SU-DHL-6 (cell line): ENCODE data around the gene CNEP1R1.

ENCODE experiments used
- H2AFZ ChIP-seq: fragments of 200-600 bp; sonication (generic); 2 replicates; pipeline ENCODE4 v1.6.1; 2014; ENCODE audit warnings: low read depth, mild to moderate bottlenecking, moderate library complexity, mixed read lengths, antibody characterized with exemption, low read length; ENCODE audit not compliant: severe bottlenecking
- H3F3A ChIP-seq: fragments of 200-600 bp; shearing (Covaris generic); 2 replicates; pipeline ENCODE4 v1.6.0; 2016; ENCODE audit warnings: antibody characterized with exemption, mild to moderate bottlenecking; ENCODE audit not compliant: insufficient read depth
- H3K27ac ChIP-seq: fragments of 200-600 bp; sonication (generic); 2 replicates; pipeline ENCODE4 v1.5.1; 2016; ENCODE audit warnings: low read depth, mild to moderate bottlenecking, low read length, moderate library complexity, mixed read lengths
- H3K27me3 ChIP-seq: fragments of 200-600 bp; sonication (generic), shearing (Covaris generic); 2 replicates; pipeline ENCODE4 v1.6.0; 2014; ENCODE audit warnings: mild to moderate bottlenecking, low read length
- H3K36me3 ChIP-seq: fragments of 200-600 bp; sonication (generic); 2 replicates; pipeline ENCODE4 v1.6.1; 2014; ENCODE audit warnings: mild to moderate bottlenecking, low read length, mixed read lengths
- H3K4me2 ChIP-seq: fragments of 300-600, 200-600 bp; shearing (Covaris generic), sonication (generic); 2 replicates; pipeline ENCODE4 v1.6.0; 2014; ENCODE audit warnings: low read length, low read depth, mild to moderate bottlenecking; ENCODE audit not compliant: poor library complexity, severe bottlenecking
- H3K4me3 ChIP-seq: fragments of 200-600 bp; sonication (generic); 2 replicates; pipeline ENCODE4 v1.5.1; 2014; ENCODE audit warnings: antibody characterized with exemption, low read length, mild to moderate bottlenecking, mixed read lengths; ENCODE audit not compliant: insufficient read depth, poor library complexity, severe bottlenecking
- H3K79me2 ChIP-seq: fragments of 200-600 bp; sonication (generic); 2 replicates; pipeline ENCODE4 v1.6.1; 2014; ENCODE audit warnings: mild to moderate bottlenecking, low read length, moderate library complexity; ENCODE audit not compliant: insufficient read depth
- H3K9ac ChIP-seq: fragments of 200-600 bp; sonication (generic); 2 replicates; pipeline ENCODE4 v1.7.0; 2014; ENCODE audit warnings: mild to moderate bottlenecking, low read length
- H3K9me2 ChIP-seq: fragments of 200-600 bp; sonication (generic); replicated peaks from 2 replicates; pipeline ENCODE4 v1.6.1; 2014; ENCODE audit warnings: low read length; ENCODE audit not compliant: insufficient read depth
- H3K9me3 ChIP-seq: fragments of 200-600 bp; sonication (generic); 2 replicates; pipeline ENCODE4 v1.6.1; 2014; ENCODE audit warnings: low read length, mixed read lengths; ENCODE audit not compliant: insufficient read depth
- H4K20me1 ChIP-seq: fragments of 200-600 bp; sonication (generic); 2 replicates; pipeline ENCODE4 v1.6.1; 2014; ENCODE audit warnings: low read depth, mild to moderate bottlenecking, antibody characterized with exemption, low read length, moderate library complexity, mixed read lengths
- EZH2phosphoT487 ChIP-seq: fragments of 200-600 bp; sonication (generic), shearing (Covaris generic); conservative IDR thresholded peaks from 2 replicates; pipeline ENCODE4 v1.6.1; 2018; ENCODE audit warnings: mild to moderate bottlenecking, antibody characterized with exemption, low read length, moderate library complexity, mixed read lengths
- TF ChIP-seq, protein P1 (sequence below): fragments of 200-600 bp; sonication (generic); IDR thresholded peaks from one replicate; pipeline ENCODE4 v1.5.1; 2017; ENCODE audit warnings: antibody characterized with exemption, mild to moderate bottlenecking, low read length, moderate library complexity; ENCODE audit not compliant: insufficient read depth, poor library complexity, severe bottlenecking

Gene CNEP1R1

GRCh38 chr16:50040018-50040417 is 15.0 kb downstream of the CNEP1R1 start:
- no peaks in the 10 kb centered on the region for H3K79me2 ChIP-seq
- no peak overlapping the region for H3K4me3 ChIP-seq
- H3F3A ChIP-seq, result 0 out of 2 replicates have a peak, but pooled peaks cover 6% of the 10 kb centered on the region
- H3K9me3 ChIP-seq, result no peaks in the 10 kb centered on the region
- H3K27ac ChIP-seq, result no peak overlapping the region
- H3K9ac ChIP-seq, result no peak overlapping the region
- H2AFZ ChIP-seq, result no peak overlapping the region
- no peaks in the 10 kb centered on the region for H4K20me1 ChIP-seq
- H3K4me2 ChIP-seq, result no peak overlapping the region
- TF ChIP-seq, protein P1, sequence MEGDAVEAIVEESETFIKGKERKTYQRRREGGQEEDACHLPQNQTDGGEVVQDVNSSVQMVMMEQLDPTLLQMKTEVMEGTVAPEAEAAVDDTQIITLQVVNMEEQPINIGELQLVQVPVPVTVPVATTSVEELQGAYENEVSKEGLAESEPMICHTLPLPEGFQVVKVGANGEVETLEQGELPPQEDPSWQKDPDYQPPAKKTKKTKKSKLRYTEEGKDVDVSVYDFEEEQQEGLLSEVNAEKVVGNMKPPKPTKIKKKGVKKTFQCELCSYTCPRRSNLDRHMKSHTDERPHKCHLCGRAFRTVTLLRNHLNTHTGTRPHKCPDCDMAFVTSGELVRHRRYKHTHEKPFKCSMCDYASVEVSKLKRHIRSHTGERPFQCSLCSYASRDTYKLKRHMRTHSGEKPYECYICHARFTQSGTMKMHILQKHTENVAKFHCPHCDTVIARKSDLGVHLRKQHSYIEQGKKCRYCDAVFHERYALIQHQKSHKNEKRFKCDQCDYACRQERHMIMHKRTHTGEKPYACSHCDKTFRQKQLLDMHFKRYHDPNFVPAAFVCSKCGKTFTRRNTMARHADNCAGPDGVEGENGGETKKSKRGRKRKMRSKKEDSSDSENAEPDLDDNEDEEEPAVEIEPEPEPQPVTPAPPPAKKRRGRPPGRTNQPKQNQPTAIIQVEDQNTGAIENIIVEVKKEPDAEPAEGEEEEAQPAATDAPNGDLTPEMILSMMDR, result no peak
- TF ChIP-seq EZH2phosphoT487, result no peak
- H3K27me3 ChIP-seq, result no peaks in the 10 kb centered on the region
- H3K36me3 ChIP-seq, result 0 out of 2 replicates have a peak, but pooled peaks cover 9% of the 10 kb centered on the region
- no peaks in the 10 kb centered on the region for H3K9me2 ChIP-seq

DNA sequence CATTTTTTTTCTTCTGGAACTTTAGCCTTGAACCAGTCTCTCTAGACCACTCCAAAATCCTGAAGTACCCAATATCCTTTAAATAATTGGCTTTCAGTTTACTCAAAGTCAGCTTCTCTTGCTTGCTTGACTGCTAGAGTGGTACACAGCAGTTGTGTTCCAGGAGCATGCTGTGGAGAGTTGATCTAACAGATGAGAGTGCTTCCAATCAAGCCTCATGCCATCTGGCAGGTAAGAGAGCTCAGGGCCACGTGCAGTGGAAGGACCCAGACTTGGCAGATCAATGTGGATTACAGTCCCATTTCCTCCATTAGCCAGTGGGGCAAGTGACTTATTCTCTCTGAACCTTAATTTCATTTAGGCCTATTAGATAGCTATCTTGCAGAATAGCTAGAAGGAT is 15.7 kb downstream of the CNEP1R1 start:
- Histone ChIP-seq H4K20me1 (no peaks in the 10 kb centered on the region), H3K36me3 (0 out of 2 replicates have a peak, but pooled peaks cover 9% of the 10 kb centered on the region), H2AFZ (no peak overlapping the region), H3K27me3 (no peaks in the 10 kb centered on the region), H3F3A (0 out of 2 replicates have a peak, but pooled peaks cover 6% of the 10 kb centered on the region), H3K9me2 (no peaks in the 10 kb centered on the region), H3K27ac (no peak overlapping the region), H3K4me2 (no peak overlapping the region), H3K79me2 (no peaks in the 10 kb centered on the region), H3K9me3 (no peaks in the 10 kb centered on the region), H3K4me3 (no peak overlapping the region), H3K9ac (no peak overlapping the region)
- no peak for TF ChIP-seq EZH2phosphoT487
- TF ChIP-seq, protein P1, result no peak

GRCh38 chr16:50043358-50043757 is 18.3 kb downstream of the CNEP1R1 start:
- Histone ChIP-seq H3K9me2 (no peaks in the 10 kb centered on the region), H3K27ac (no peak overlapping the region), H3K9ac (no peak overlapping the region), H3F3A (no peaks in the 10 kb centered on the region), H3K4me3 (no peak overlapping the region), H3K36me3 (no peaks in the 10 kb centered on the region), H3K79me2 (no peaks in the 10 kb centered on the region), H2AFZ (no peak overlapping the region), H3K27me3 (no peaks in the 10 kb centered on the region), H4K20me1 (no peaks in the 10 kb centered on the region), H3K9me3 (no peaks in the 10 kb centered on the region), H3K4me2 (no peak overlapping the region)
- TF ChIP-seq, protein P1, result no peak
- no peak for TF ChIP-seq EZH2phosphoT487
